ENCODE measurements around the gene METTL1.
"Not testable (repeated sequence)": the region's sequence is repeated elsewhere in the genome, so short reads cannot be mapped to it uniquely, and the experiment has no call there.

The METTL1 gene

DNA sequence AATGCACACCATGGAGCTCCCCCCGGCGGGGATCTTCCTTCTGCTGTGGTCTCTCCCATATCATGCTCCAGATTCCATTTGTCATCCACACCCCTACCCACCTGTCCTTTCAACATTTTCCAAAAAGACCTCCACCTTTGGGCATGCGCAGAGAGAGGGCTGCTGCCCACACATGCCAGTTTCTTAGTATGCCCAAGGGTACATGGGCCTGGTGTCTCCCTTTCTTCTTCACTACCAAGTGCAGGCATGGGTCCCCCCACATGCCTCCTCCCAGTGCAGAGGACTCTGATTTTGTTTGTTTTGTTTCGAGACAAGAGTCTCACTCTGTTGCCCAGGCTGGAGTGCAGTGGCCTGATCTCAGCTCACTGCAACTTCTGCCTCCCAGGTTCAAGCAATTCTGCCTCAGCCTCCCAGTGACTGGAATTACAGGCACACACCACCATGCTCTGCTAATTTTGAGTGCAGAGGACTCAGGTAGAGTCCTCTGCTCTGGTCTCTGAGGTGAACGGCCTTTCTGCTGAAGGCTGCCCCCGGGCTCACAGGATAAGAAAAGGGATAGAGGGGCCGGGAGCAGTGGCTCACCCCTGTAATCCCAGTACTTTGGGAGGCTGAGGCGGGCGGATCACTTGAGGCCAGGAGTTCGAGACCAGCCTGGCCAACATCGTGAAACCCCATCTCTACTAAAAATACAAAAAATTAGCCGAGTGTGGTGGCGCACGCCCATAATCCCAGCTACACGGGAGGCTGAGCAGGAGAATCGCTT is 49.9 kb downstream of the METTL1 start:
- DNase-seq = not testable (repeated sequence)

GRCh38 chr12:57720606-57721595 is 51.0 kb downstream of the METTL1 start:
- DNase-seq = no peak

DNA sequence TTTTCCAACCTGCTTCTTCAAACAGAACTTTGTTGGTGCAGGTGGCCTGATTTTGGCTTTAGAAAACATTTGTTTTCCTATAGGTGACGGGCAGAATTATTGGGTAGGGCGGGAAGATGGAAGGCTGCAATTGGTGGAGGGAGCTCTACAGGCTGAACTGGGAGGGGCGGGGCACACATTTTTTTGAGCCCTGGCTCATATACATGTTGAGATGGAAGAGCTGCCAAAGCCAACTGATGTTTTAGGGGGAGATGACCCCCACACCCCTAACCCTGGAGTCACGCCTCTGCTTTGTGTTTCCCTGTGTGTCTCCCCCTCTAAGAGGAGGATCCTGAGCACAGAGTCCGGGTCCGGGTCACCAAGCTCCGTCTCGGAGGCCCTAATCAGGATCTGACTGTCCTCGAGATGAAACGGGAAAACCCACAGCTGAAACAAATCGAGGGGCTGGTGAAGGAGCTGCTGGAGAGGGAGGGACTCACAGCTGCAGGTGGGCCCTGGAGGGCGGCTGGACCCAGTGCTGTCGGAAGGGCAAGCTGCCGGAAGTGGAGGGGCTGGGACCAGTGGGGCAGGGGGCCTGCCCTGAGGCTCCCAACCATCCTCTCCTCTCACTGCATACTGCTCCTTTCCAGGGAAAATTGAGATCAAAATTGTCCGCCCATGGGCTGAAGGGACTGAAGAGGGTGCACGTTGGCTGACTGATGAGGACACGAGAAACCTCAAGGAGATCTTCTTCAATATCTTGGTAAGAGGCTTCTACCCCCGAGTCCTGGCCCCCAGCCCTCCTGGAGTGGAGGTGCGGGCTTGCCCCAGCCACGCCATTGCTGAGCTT is 51.9 kb downstream of the METTL1 start:
- DNase-seq = no peak

GRCh38 chr12:57718641-57719528 is 53.0 kb downstream of the METTL1 start:
- DNase-seq = no peak
